ENCODE results near the gene GID8.
A peak's percentile ranks its signal among the peaks of the same experiment; 100 is the strongest.

The GID8 gene

DNA sequence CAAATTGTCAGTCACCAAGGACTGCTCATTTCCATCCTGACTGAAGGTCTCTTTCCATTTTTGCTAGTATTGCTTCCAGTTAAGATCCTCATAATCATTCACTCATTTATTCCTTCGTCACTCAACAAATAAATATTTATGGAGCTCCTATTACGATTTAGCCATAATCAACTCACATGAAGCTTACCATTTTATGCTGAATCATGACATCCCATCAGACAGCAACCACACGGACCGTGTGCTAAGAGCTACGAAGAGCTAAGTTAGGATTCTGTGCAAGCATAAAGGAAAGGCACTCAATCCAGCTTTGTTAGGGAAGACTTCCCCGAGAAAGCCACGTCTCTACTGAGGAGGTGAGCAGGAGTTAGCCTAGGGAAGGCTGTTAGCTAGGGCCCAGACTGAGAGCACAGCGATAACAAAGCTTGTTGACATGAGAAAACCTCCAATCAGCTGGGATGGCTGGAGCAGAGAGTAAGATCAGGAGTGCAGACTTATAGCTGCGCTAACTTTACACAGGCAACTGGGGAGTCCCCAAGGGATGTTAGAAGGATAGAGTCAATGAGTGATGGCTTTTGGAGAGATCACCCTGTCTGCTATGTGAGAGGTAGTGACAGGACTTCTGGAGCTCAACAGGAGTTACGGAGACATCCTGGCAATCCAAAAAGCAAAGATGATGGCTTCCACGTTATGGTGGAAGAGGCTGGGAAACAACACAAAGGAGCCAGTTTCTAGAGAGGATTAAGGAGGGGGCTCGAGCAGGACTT is 2.6 kb upstream of the GID8 start:
- no peak for DNase-seq (ENCODE audit: low read depth, low spot score)
- CTCF ChIA-PET: interaction anchor here (1.0 to 5.8 kb wide), 6 partner anchors 10 to 127 kb away, joined by 3 to 68 read pairs (median 8); partner anchors contain the start of gene DIDO1
- no peak overlapping the region; the same call in 1 of the 2 replicates for H3K4me3 ChIP-seq (ENCODE audit: low read depth, low read length)
- POLR2A ChIA-PET: interaction anchor here (1.2 kb wide), 1 partner anchor 15 kb away, joined by 3 read pairs; no protein-coding TSS in a partner anchor
- TF ChIP-seq, protein P1, sequence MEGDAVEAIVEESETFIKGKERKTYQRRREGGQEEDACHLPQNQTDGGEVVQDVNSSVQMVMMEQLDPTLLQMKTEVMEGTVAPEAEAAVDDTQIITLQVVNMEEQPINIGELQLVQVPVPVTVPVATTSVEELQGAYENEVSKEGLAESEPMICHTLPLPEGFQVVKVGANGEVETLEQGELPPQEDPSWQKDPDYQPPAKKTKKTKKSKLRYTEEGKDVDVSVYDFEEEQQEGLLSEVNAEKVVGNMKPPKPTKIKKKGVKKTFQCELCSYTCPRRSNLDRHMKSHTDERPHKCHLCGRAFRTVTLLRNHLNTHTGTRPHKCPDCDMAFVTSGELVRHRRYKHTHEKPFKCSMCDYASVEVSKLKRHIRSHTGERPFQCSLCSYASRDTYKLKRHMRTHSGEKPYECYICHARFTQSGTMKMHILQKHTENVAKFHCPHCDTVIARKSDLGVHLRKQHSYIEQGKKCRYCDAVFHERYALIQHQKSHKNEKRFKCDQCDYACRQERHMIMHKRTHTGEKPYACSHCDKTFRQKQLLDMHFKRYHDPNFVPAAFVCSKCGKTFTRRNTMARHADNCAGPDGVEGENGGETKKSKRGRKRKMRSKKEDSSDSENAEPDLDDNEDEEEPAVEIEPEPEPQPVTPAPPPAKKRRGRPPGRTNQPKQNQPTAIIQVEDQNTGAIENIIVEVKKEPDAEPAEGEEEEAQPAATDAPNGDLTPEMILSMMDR (IDR thresholded peaks at IDR 0.05; ENCODE audit: insufficient read depth, low read length, missing control alignments): no peak

DNA sequence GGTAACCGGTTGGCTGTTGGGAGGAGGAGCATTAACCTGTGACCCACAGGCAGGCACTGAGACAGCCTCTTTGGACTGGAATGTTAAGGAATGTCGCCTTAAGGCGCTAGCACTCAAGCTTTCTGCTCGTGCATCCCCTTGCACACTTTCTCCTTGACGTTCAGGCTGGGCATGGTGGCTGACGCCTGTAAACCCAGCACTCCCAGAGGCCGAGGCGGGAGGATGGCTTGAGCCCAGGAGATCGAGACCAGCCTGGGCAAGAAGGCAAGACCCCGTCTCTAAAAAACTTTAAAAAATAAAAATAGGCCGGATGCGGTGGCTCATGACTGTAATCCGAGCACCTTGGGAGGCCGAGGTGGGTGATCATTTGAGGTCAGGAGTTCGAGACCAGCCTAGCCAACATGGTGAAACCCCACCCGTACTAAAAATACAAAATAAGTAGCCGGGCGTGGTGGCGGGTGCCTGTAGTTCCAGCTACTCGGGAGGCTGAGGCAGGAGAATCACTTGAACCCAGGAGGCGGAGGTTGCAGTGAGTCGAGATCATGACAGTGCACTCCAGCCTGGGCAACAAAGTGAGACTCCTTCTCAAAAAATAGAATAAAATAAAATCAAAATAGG is 1.9 kb upstream of the GID8 start:
- TF ChIP-seq, protein P1 (IDR thresholded peaks at IDR 0.05; ENCODE audit: insufficient read depth, low read length, missing control alignments): no peak
- CTCF ChIA-PET: interaction anchor here (0.7 to 5.8 kb wide), 8 partner anchors 10 to 128 kb away, joined by 3 to 68 read pairs (median 4); partner anchors contain the start of gene DIDO1
- POLR2A ChIA-PET: interaction anchor here (1.2 to 1.7 kb wide), 2 partner anchors 9 to 16 kb away, joined by 3 to 6 read pairs; no protein-coding TSS in a partner anchor
- peak overlapping the region; percentile 94 for H3K4me3 ChIP-seq (ENCODE audit: low read depth, low read length)
- DNase-seq (ENCODE audit: low read depth, low spot score): no peak

DNA sequence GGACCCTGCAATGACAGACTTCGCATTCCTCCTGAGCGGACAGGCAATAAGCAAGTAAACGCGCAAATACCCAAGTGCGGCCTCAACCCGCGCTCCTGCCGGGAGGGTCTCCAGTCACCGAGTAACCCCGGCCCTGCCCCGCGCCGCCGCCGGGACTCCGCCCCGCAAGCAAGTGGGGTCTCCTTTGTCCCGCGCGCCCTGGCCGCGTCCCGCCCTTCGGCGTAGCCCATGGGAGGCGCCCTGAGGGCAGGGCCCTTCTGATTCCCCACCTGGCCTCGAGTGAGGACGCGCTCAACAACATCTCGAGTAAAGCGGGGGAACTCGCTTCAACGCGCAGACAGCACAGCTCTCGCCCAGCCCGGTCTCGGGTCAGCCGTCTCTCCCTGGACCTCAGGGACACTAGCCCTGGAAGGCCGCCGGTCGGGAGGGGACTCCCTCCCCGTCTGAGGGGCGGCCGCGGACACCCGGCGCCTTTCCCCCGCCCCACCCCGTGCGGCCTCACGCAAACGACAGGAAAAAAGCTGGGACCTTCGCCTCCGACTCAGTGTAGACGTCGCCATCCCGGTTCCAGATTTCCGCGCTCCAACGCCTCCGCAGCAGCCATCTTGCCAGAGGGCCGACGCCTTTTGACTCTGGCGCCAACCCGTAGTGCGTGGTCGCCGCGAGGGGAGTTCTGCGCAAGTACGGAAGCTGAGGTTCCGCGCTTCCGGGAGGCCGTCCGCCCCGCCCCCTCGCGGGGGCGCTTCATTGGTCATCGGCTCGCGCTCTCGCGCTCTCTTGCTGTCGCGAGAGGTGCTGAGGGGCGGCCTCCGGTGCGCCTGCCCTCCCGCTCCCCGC is 461 bp upstream of the GID8 start:
- peak; percentile 83 for DNase-seq (ENCODE audit: low read depth, low spot score)

DNA sequence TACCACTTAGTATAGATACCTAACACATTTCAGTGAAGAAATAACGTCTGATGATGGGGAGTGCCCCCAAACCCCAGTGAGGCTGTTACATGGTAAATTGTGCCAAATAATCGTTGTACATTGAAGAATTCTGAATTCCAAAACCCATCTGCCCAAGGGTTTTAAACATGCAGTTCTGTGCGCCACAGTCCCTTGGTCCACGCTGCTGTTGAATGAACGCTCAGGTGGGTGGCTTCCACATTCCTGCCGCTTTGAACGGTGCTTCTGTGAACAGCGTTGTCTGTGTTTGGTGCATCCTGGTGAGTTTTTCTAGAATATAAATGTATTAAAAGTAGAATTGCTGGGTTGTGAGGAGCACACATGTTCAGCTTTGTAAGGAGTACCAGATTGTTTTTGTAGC is 2.9 kb downstream of the GID8 start:
- DNase-seq (ENCODE audit: low read depth, low spot score): no peak
- TF ChIP-seq, protein P1 (IDR thresholded peaks at IDR 0.05; ENCODE audit: insufficient read depth, low read length, missing control alignments): no peak
- ChIA-PET POLR2A (no interaction called here), CTCF (interaction anchor here (0.9 kb wide), 1 partner anchor 9 kb away, joined by 5 read pairs; no protein-coding TSS in a partner anchor)
- no peak overlapping the region for H3K4me3 ChIP-seq (ENCODE audit: low read depth, low read length)

More for the DNA sequence above, 461 bp upstream of the GID8 start:
- ChIA-PET POLR2A (interaction anchor here (0.7 to 2.2 kb wide), 5 partner anchors 10 to 39 kb away, joined by 3 to 12 read pairs (median 6); partner anchors contain the start of gene SLC17A9), CTCF (interaction anchor here (0.7 to 5.8 kb wide), 6 partner anchors 12 to 72 kb away, joined by 3 to 68 read pairs (median 4); partner anchors contain the start of gene DIDO1)
- peak overlapping the region; percentile 94 for H3K4me3 ChIP-seq (ENCODE audit: low read depth, low read length)
- TF ChIP-seq, protein P1 (IDR thresholded peaks at IDR 0.05; ENCODE audit: insufficient read depth, low read length, missing control alignments): no peak

DNA sequence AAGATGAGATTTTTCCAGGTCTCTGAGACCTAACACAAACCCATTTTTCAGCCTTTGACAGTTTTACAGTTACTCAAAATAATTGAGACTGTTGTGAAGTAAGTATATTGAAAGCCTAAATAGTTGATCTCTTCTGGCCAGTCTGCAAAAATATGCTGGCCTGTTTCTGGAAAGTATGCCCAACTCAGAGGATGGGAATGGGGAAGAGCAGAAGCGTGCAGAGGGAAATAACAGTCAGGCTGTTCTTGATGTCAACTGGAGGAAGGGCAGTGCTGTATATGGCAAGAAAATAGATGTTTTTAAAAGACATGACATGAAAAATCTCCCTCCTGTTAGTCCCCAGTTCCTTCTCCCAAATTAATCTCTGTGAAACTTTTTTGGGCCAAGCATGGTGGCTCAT is 3.8 kb downstream of the GID8 start:
- H3K4me3 ChIP-seq (ENCODE audit: low read depth, low read length): no peak overlapping the region
- ChIA-PET CTCF (interaction anchor here (0.9 to 2.1 kb wide), 3 partner anchors 8 to 31 kb away, joined by 4 to 7 read pairs (median 5); partner anchors contain the start of gene SLC17A9), POLR2A (no interaction called here)

More for the DNA sequence above, 3.8 kb downstream of the GID8 start:
- TF ChIP-seq, protein P1 (IDR thresholded peaks at IDR 0.05; ENCODE audit: insufficient read depth, low read length, missing control alignments): no peak
- DNase-seq (ENCODE audit: low read depth, low spot score): no peak
